Glutamatergic neuron (in vitro differentiated cells): ENCODE measurements around the gene MBD2. TPM values are rescaled to one million over a fixed set of nuclear protein-coding genes. Genes with fewer than 3 reads are reported as not detected.

Source experiments
- DNase-seq: peaks from one replicate; pipeline ENCODE4 v3.0.0; 2022
- H3K27ac Mint-ChIP-seq: one replicate; pipeline ENCODE4 v1.8.0; 2020; ENCODE audit warnings: mild to moderate bottlenecking, mixed read lengths, inconsistent platforms; ENCODE audit not compliant: unreplicated experiment
- H3K27me3 Mint-ChIP-seq: one replicate; pipeline ENCODE4 v1.8.0; 2020; ENCODE audit warnings: mild to moderate bottlenecking, moderate library complexity, mixed read lengths, inconsistent platforms; ENCODE audit not compliant: unreplicated experiment
- H3K36me3 Mint-ChIP-seq: one replicate; pipeline ENCODE4 v1.8.0; 2020; ENCODE audit warnings: mild to moderate bottlenecking, mixed read lengths, inconsistent platforms; ENCODE audit not compliant: unreplicated experiment
- H3K4me1 Mint-ChIP-seq: one replicate; pipeline ENCODE4 v1.8.0; 2020; ENCODE audit warnings: mild to moderate bottlenecking, low read depth, mixed read lengths, inconsistent platforms; ENCODE audit not compliant: unreplicated experiment
- H3K4me3 Mint-ChIP-seq: one replicate; pipeline ENCODE4 v1.8.0; 2020; ENCODE audit warnings: mild to moderate bottlenecking, mixed read lengths, inconsistent platforms; ENCODE audit not compliant: unreplicated experiment
- H3K9me3 Mint-ChIP-seq: one replicate; pipeline ENCODE4 v1.8.0; 2020; ENCODE audit warnings: mild to moderate bottlenecking, moderate library complexity, mixed read lengths, inconsistent platforms; ENCODE audit not compliant: unreplicated experiment
- total RNA-seq: library from RNA; stranded (reverse); fragmentation: NEBNext Ultra II Directional; extraction: Animal tissue kit (Norgen Biotek cat#: 25700); gene quantifications from one replicate; pipeline ENCODE4 v1.2.1, GENCODE V29; 2021; ENCODE audit not compliant: unreplicated experiment
- TF ChIP-seq, protein P1 (sequence below): fragments of 200-600 bp; sonication (generic); IDR thresholded peaks from one replicate; pipeline ENCODE4 v1.5.0; 2021; ENCODE audit not compliant: partially characterized antibody, unreplicated experiment

Gene MBD2
- total RNA-seq, 1 donor from 2014 or later = 30.6 TPM

DNA sequence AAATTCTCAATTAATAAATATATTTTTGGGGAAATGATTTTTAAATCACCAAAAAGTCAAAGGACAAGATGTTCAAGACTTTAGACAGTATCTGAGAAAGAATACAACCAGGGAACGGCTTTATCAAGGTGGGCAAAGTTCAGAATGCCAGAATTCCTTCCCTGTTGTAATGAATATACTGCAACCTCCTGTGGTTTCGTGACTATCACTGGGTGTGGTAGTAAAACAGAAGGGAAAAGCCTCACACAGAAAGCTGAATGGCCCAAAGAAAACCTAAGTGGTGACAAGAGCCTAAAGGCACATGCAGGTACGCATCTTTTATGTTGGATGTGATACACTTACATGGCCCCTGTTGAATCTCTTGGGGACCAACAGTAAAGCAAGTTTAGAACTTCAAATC, 37.1 kb downstream of the MBD2 start:
- no peak for DNase-seq
- H3K27ac Mint-ChIP-seq = no peak overlapping the region
- H3K4me1 Mint-ChIP-seq = no peaks in the 10 kb centered on the region
- H3K36me3 Mint-ChIP-seq = no peaks in the 10 kb centered on the region
- H3K9me3 Mint-ChIP-seq = no peaks in the 10 kb centered on the region
- TF ChIP-seq, protein P1, sequence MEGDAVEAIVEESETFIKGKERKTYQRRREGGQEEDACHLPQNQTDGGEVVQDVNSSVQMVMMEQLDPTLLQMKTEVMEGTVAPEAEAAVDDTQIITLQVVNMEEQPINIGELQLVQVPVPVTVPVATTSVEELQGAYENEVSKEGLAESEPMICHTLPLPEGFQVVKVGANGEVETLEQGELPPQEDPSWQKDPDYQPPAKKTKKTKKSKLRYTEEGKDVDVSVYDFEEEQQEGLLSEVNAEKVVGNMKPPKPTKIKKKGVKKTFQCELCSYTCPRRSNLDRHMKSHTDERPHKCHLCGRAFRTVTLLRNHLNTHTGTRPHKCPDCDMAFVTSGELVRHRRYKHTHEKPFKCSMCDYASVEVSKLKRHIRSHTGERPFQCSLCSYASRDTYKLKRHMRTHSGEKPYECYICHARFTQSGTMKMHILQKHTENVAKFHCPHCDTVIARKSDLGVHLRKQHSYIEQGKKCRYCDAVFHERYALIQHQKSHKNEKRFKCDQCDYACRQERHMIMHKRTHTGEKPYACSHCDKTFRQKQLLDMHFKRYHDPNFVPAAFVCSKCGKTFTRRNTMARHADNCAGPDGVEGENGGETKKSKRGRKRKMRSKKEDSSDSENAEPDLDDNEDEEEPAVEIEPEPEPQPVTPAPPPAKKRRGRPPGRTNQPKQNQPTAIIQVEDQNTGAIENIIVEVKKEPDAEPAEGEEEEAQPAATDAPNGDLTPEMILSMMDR = no peak
- H3K27me3 Mint-ChIP-seq = no peaks in the 10 kb centered on the region
- no peak overlapping the region for H3K4me3 Mint-ChIP-seq

GRCh38 chr18:54184836-54185235, 39.6 kb downstream of the MBD2 start:
- TF ChIP-seq, protein P1 = no peak

DNA sequence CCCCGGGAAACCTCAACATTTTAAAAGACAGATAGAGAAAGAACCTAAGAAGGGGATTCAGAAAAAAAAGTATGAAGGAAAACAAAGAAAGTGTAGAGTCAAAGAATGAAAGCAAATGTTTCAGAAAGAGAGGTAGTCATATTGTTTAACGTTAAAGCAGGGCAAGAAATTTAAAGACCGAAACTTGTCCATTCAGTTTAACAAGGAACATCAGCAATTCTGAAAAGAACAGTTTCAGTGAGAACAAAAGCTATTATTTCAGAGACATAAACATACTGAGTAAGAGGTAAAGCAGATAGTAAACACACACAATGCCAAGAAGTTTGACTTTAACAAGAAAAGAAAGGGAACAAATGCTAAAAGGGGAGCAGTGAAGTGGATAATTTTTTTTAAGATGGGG, 41.1 kb downstream of the MBD2 start:
- no peaks in the 10 kb centered on the region for H3K4me1 Mint-ChIP-seq
- no peak overlapping the region for H3K27ac Mint-ChIP-seq
- TF ChIP-seq, protein P1 = no peak
- no peaks in the 10 kb centered on the region for H3K36me3 Mint-ChIP-seq
- no peaks in the 10 kb centered on the region for H3K9me3 Mint-ChIP-seq
- H3K4me3 Mint-ChIP-seq = no peak overlapping the region
- no peak for DNase-seq
- no peaks in the 10 kb centered on the region for H3K27me3 Mint-ChIP-seq

More at GRCh38 chr18:54184836-54185235, 39.6 kb downstream of the MBD2 start:
- H3K9me3 Mint-ChIP-seq = no peaks in the 10 kb centered on the region
- H3K36me3 Mint-ChIP-seq = no peaks in the 10 kb centered on the region
- no peaks in the 10 kb centered on the region for H3K27me3 Mint-ChIP-seq
- no peak for DNase-seq
- no peak overlapping the region for H3K27ac Mint-ChIP-seq
- H3K4me3 Mint-ChIP-seq = no peak overlapping the region
- H3K4me1 Mint-ChIP-seq = no peaks in the 10 kb centered on the region

DNA sequence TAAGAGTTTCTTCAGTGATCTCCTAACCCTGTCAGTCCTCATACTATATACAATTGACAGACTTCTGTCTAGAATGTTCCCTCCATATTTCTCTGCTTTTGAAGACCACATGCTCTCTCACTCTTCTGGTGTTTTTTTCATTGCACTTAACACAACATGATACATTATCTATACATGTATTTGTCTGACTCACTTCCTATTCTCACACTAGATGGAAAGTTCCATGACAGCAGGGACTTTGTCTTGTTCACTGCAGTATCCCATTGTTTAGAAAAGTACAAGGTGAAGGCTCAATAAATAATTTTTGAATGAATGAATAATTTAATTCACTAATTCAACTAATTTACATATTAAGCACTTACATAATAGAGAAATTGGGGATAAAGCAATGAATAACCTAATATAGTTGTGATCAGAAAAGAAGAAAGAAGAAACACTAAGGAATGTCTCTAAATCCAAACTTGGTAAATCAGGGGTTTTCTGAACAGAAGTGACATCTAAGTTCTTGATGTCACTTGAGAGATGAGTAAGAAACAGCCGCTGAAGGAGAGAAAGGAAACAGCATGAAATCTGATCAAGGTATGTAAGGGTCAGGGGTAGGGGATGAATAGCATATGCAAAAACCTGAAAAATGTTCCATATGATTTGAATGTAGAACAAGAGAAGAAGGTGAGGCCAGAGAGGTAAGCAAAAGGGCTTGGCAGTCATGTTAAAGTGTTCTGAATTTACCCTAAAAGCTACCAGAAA, 42.4 kb downstream of the MBD2 start:
- Mint-ChIP-seq H3K27ac (no peak overlapping the region), H3K4me3 (no peak overlapping the region), H3K4me1 (no peaks in the 10 kb centered on the region), H3K27me3 (no peaks in the 10 kb centered on the region), H3K9me3 (no peaks in the 10 kb centered on the region), H3K36me3 (no peaks in the 10 kb centered on the region)
- TF ChIP-seq, protein P1 = no peak
- no peak for DNase-seq

DNA sequence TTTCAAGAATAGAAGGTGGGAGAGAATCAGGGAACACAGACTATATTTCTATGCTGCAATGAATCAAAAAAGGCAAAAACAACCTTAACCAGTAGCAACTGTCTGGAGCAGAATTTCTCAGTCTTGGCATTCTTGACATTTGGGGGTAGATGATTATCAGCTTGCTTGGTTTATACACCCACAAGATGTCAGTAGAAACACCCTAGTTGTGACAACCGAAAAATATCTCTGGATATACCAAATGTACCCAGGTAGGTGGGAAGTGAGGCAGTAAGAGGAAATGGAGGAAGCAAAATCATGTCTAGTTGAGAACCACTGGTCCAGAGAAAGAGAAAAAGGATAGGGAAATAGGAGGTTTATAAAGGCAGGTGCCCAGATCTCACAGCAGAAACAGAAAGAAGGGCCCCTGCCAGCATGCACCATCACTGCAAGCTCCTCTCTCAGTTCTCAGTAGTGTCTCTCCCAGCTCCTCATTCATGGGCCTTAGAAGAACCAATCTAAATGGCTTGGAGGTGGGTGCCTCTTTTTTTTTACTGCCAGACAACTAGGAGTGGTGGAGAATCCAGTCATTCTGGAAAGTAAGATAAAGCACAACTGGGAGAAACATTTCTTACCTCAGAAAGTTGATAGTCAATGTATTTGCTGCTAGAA, 50.4 kb downstream of the MBD2 start:
- no peak for DNase-seq
- TF ChIP-seq, protein P1 = no peak
- no peak overlapping the region for H3K27ac Mint-ChIP-seq

More for the DNA sequence above, 50.4 kb downstream of the MBD2 start:
- no peak overlapping the region for H3K4me3 Mint-ChIP-seq
- H3K9me3 Mint-ChIP-seq = no peaks in the 10 kb centered on the region
- H3K4me1 Mint-ChIP-seq = peaks cover 11% of the 10 kb centered on the region
- no peaks in the 10 kb centered on the region for H3K27me3 Mint-ChIP-seq
- H3K36me3 Mint-ChIP-seq = no peaks in the 10 kb centered on the region
